CD4-positive, alpha-beta memory T cell (primary cell): ENCODE measurements around the gene CXCL5. TPM values are rescaled to one million over a fixed set of nuclear protein-coding genes. Genes with fewer than 3 reads are reported as not detected.

ENCODE experiments used
- CTCF ChIA-PET: fragments of 350-600 bp; sonication (Branson Sonifier 250); formaldehyde crosslinking; loops from one replicate; lab custom pipeline; 2021; ENCODE audit warnings: inconsistent platforms; ENCODE audit not compliant: partially characterized antibody; lab: Charles Lee
- POLR2A ChIA-PET: fragments of 350-600 bp; sonication (Branson Sonifier 250); formaldehyde crosslinking; loops from one replicate; lab custom pipeline; 2021; ENCODE audit not compliant: partially characterized antibody; lab: Charles Lee
- DNase-seq, 5 donors: peaks; one replicate each; pipeline versions ENCODE4 v3.0.0 to v3.0.0-alpha.2; 2020 to 2022; ENCODE audit warnings: mixed read lengths in 1 of 5
- H3K27ac ChIP-seq: one replicate; pipeline ENCODE4 v1.7.0; 2013; ENCODE audit warnings: low read depth, low read length
- H3K27me3 ChIP-seq: 2 replicates; pipeline ENCODE4 v1.7.0; 2013; ENCODE audit warnings: mild to moderate bottlenecking, low read length, moderate library complexity; ENCODE audit not compliant: insufficient read depth
- H3K36me3 ChIP-seq: 2 replicates; pipeline ENCODE4 v1.7.0; 2013; ENCODE audit warnings: mild to moderate bottlenecking, low read length, moderate library complexity; ENCODE audit not compliant: insufficient read depth
- H3K4me1 ChIP-seq: 2 replicates; pipeline ENCODE4 v1.7.0; 2013; ENCODE audit warnings: mild to moderate bottlenecking, low read length, moderate library complexity; ENCODE audit not compliant: insufficient read depth
- H3K4me3 ChIP-seq, 2 donors: one replicate each; pipeline ENCODE4 v1.7.0; 2013; ENCODE audit warnings: low read length in 2 of 2, mild to moderate bottlenecking in 1 of 2
- H3K9me3 ChIP-seq, 2 donors: one replicate each; pipeline ENCODE4 v1.7.0; 2013; ENCODE audit warnings: low read length in 2 of 2, control low read depth in 1 of 2; ENCODE audit not compliant: control insufficient read depth in 1 of 2
- H3K27ac Mint-ChIP-seq, 7 donors: one replicate each; pipeline ENCODE4 v1.8.0; 2020 to 2021; ENCODE audit warnings: mixed read lengths in 7 of 7, mild to moderate bottlenecking in 6 of 7, inconsistent platforms in 3 of 7, moderate library complexity in 3 of 7
- H3K27me3 Mint-ChIP-seq, 2 donors: one replicate each; pipeline ENCODE4 v1.8.0; 2020 to 2021; ENCODE audit warnings: mixed read lengths in 2 of 2
- H3K36me3 Mint-ChIP-seq, 2 donors: one replicate each; pipeline ENCODE4 v1.8.0; 2020 to 2021; ENCODE audit warnings: mixed read lengths in 2 of 2, inconsistent platforms in 1 of 2, mild to moderate bottlenecking in 1 of 2
- H3K4me1 Mint-ChIP-seq, 4 donors: one replicate each; pipeline ENCODE4 v1.8.0; 2020 to 2021; ENCODE audit warnings: mixed read lengths in 4 of 4, mild to moderate bottlenecking in 1 of 4
- H3K4me3 Mint-ChIP-seq, 8 donors: one replicate each; pipeline ENCODE4 v1.8.0; 2020 to 2021; ENCODE audit warnings: mixed read lengths in 8 of 8, mild to moderate bottlenecking in 7 of 8, moderate library complexity in 6 of 8, inconsistent platforms in 3 of 8
- H3K9me3 Mint-ChIP-seq, 8 donors: one replicate each; pipeline ENCODE4 v1.8.0; 2020 to 2021; ENCODE audit warnings: mixed read lengths in 8 of 8, mild to moderate bottlenecking in 5 of 8, inconsistent platforms in 3 of 8, moderate library complexity in 1 of 8
- intact Hi-C: fragments of 100-400 bp; cut with micrococcal nuclease; formaldehyde crosslinking; loops from one replicate; pipeline ENCODE4 v1.15.1; 2023
- polyA plus RNA-seq, 2 donors: library from polyadenylated mRNA; unstranded; fragments of 300-500 nt; fragmentation: Illumina TruSeq; gene quantifications; one replicate each; pipeline ENCODE4 v1.2.3, GENCODE V29; 2021
- total RNA-seq, 2 experiments: library from RNA; stranded (reverse); gene quantifications; one replicate each; pipeline ENCODE4 v1.2.3, GENCODE V29; 2021

Gene CXCL5
- total and polyA plus RNA-seq, 4 experiments from 2014 or later, result not detected

GRCh38 chr4:74039315-74039763 lies 40.9 kb upstream of the CXCL5 start:
- peak overlapping the region in 1 of 2 donors; percentile 9 for H3K4me3 ChIP-seq

GRCh38 chr4:74038425-74039314 lies 40.2 kb upstream of the CXCL5 start, which contains the start of gene CXCL3:
CXCL3 (minus strand) TSS chr4:74038689; CDS start chr4:74038611, 78 bp downstream.
- intact Hi-C loops, result no loop called here
- CTCF ChIA-PET, result no interaction called here
- H3K4me3 Mint-ChIP-seq, result peak within 1 kb of the TSS; percentile 61 to 84 (median 72)
- Histone ChIP-seq H3K4me1 (no peaks in the 10 kb centered on the region), H3K27ac (no peak within 1 kb of the TSS), H3K27me3 (no peaks in the 10 kb centered on the region), H3K9me3 (no peaks in the 10 kb centered on the region), H3K36me3 (no peaks in the 10 kb centered on the region), H3K4me3 (peak within 1 kb of the TSS; percentile 0 to 9)
- H3K36me3 Mint-ChIP-seq, result no peaks in the 10 kb centered on the region
- peaks cover 6 to 14% (median 11%) of the 10 kb centered on the region in 4 donors for H3K4me1 Mint-ChIP-seq
- peaks cover 30 to 32% of the 10 kb centered on the region in 2 donors for H3K27me3 Mint-ChIP-seq
- H3K9me3 Mint-ChIP-seq, result peaks cover 0 to 7% (median 0%) of the 10 kb centered on the region in 8 donors
- DNase-seq, result no peak
- H3K27ac Mint-ChIP-seq, result no peak within 1 kb of the TSS
- POLR2A ChIA-PET, result no interaction called here

More at GRCh38 chr4:74039315-74039763, 40.9 kb upstream of the CXCL5 start:
- ChIA-PET CTCF (no interaction called here), POLR2A (no interaction called here)
- Histone ChIP-seq H3K27ac (no peak overlapping the region), H3K4me1 (no peaks in the 10 kb centered on the region), H3K27me3 (no peaks in the 10 kb centered on the region), H3K36me3 (no peaks in the 10 kb centered on the region), H3K9me3 (no peaks in the 10 kb centered on the region)
- Mint-ChIP-seq H3K9me3 (peaks cover 0 to 7% (median 0%) of the 10 kb centered on the region in 8 donors), H3K27me3 (peaks cover 30 to 32% of the 10 kb centered on the region in 2 donors), H3K27ac (no peak overlapping the region), H3K4me1 (peaks cover 6 to 14% (median 11%) of the 10 kb centered on the region in 4 donors), H3K36me3 (no peaks in the 10 kb centered on the region), H3K4me3 (peak overlapping the region; percentile 14 to 75 (median 62))
- intact Hi-C loops, result no loop called here
- no peak for DNase-seq

DNA sequence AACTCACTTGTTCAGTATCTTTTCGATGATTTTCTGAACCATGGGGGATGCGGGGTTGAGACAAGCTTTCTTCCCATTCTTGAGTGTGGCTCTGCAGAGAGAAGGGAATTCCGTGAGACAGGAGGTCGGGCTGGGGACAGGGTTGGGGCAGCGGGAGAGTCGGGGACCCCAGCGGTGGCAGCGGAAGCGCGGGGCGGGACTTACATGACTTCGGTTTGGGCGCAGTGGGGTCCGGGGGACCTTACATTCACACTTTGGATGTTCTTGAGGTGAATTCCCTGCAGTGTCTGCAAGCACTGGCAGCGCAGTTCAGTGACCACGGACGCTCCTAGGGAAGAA lies 39.6 kb upstream of the CXCL5 start:
- Histone ChIP-seq H3K27me3 (no peaks in the 10 kb centered on the region), H3K36me3 (no peaks in the 10 kb centered on the region), H3K27ac (no peak overlapping the region), H3K4me3 (no peak overlapping the region), H3K9me3 (no peaks in the 10 kb centered on the region), H3K4me1 (no peaks in the 10 kb centered on the region)
- no peaks in the 10 kb centered on the region for H3K36me3 Mint-ChIP-seq
- ChIA-PET POLR2A (no interaction called here), CTCF (no interaction called here)
- peaks cover 29 to 30% of the 10 kb centered on the region in 2 donors for H3K27me3 Mint-ChIP-seq
- H3K27ac Mint-ChIP-seq, result no peak overlapping the region
- peak overlapping the region; percentile 61 to 84 (median 72) for H3K4me3 Mint-ChIP-seq
- intact Hi-C loops, result no loop called here
- peaks cover 6 to 14% (median 11%) of the 10 kb centered on the region in 4 donors for H3K4me1 Mint-ChIP-seq
- H3K9me3 Mint-ChIP-seq, result peaks cover 0 to 7% (median 0%) of the 10 kb centered on the region in 8 donors
- no peak for DNase-seq

DNA sequence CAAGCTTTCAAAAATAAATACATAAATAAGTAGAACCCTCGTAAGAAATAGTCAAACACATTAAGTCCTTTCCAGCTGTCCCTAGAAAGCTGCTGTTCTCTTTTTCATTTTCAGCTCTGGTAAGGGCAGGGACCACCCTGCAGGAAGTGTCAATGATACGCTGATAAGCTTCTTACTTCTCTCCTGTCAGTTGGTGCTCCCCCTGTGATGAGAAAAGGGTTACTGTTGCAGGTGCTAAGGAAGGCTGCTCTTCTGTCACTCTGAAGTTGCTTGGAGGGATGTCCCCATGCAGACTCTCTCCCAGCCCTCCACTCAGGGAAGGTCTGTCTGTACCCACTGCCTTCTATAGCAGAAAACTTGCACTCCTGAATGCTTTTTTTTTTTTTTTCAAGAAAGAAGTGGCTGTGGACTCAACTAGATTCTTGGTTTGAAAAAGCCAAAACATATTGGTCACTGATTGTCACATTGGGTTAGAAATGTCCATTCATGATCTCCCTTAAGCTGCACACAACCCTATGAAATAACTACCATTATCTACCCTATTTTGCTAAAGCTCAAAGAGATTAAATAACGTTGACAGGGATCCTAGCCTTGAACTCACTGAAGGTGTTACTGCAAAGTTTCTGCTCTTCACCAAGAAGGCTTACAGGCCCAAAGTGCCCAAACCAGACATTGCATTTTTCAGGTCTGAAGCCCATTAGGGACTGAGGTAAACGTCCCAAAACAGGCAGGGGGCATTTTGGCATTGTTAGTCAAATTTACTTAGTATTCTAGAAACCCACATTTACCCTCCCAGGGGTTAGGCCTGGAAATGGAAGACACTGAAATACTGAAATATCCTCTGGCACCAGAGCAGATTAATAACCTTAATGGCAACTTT lies 38.8 kb upstream of the CXCL5 start:
- no peak for DNase-seq
- H3K4me1 Mint-ChIP-seq, result peaks cover 6 to 14% (median 11%) of the 10 kb centered on the region in 4 donors
- no peaks in the 10 kb centered on the region for H3K36me3 Mint-ChIP-seq
- intact Hi-C loops, result no loop called here
- Histone ChIP-seq H3K9me3 (no peaks in the 10 kb centered on the region), H3K27me3 (no peaks in the 10 kb centered on the region), H3K36me3 (no peaks in the 10 kb centered on the region), H3K4me3 (no peak overlapping the region), H3K4me1 (no peaks in the 10 kb centered on the region), H3K27ac (no peak overlapping the region)
- POLR2A ChIA-PET, result no interaction called here
- no peak overlapping the region for H3K27ac Mint-ChIP-seq
- peaks cover 0 to 7% (median 0%) of the 10 kb centered on the region in 8 donors for H3K9me3 Mint-ChIP-seq
- peak overlapping the region in 4 of 8 donors; percentile 61 to 84 (median 71) for H3K4me3 Mint-ChIP-seq
- peaks cover 29 to 30% of the 10 kb centered on the region in 2 donors for H3K27me3 Mint-ChIP-seq
- CTCF ChIA-PET, result interaction anchor here (0.7 kb wide), 1 partner anchor 1736 kb away, joined by 3 read pairs; no protein-coding TSS in a partner anchor

DNA sequence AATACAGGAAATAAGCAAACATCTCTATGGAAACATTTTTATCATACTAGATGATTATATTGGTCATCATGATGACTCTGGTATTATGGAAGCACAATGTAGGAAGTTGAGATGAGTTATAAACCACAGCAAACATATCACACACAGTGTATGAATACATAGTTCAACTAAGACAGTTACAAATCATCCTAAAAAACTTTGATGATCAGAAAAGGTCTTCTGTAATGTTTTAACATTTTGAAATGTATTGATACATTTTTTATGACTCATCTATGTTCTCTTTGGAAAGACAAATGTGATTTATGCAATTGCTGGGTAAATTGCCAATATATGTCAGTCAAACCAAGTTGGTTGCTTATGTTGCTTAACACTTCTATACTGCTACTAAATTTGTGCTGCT lies 35.3 kb upstream of the CXCL5 start:
- Histone ChIP-seq H3K4me1 (no peaks in the 10 kb centered on the region), H3K27ac (no peak overlapping the region), H3K4me3 (no peak overlapping the region), H3K9me3 (no peaks in the 10 kb centered on the region), H3K36me3 (no peaks in the 10 kb centered on the region), H3K27me3 (no peaks in the 10 kb centered on the region)
- CTCF ChIA-PET, result no interaction called here
- peaks cover 2 to 6% (median 5%) of the 10 kb centered on the region in 4 donors for H3K4me1 Mint-ChIP-seq
- no peaks in the 10 kb centered on the region for H3K36me3 Mint-ChIP-seq
- H3K4me3 Mint-ChIP-seq, result no peak overlapping the region
- H3K27ac Mint-ChIP-seq, result no peak overlapping the region
- POLR2A ChIA-PET, result no interaction called here
- peaks cover 0 to 3% (median 0%) of the 10 kb centered on the region in 8 donors for H3K9me3 Mint-ChIP-seq
- no peak for DNase-seq
- peaks cover 12 to 13% of the 10 kb centered on the region in 2 donors for H3K27me3 Mint-ChIP-seq
- intact Hi-C loops, result no loop called here

GRCh38 chr4:74032064-74032463 lies 33.6 kb upstream of the CXCL5 start:
- no peaks in the 10 kb centered on the region for H3K4me1 ChIP-seq
- intact Hi-C loops, result no loop called here
- no peaks in the 10 kb centered on the region for H3K27me3 ChIP-seq
- no peak overlapping the region for H3K4me3 ChIP-seq
- DNase-seq, result no peak
- Mint-ChIP-seq H3K27me3 (peaks cover 2 to 3% of the 10 kb centered on the region in 2 donors), H3K4me1 (no peaks in the 10 kb centered on the region), H3K36me3 (no peaks in the 10 kb centered on the region), H3K27ac (no peak overlapping the region), H3K4me3 (no peak overlapping the region), H3K9me3 (peaks cover 0 to 4% (median 0%) of the 10 kb centered on the region in 8 donors)
- ChIA-PET POLR2A (no interaction called here), CTCF (no interaction called here)
- no peaks in the 10 kb centered on the region for H3K36me3 ChIP-seq
- H3K27ac ChIP-seq, result no peak overlapping the region
- no peaks in the 10 kb centered on the region for H3K9me3 ChIP-seq

- no peaks in the 10 kb centered on the region for H3K36me3 Mint-ChIP-seq
- Histone ChIP-seq H3K36me3 (no peaks in the 10 kb centered on the region), H3K27me3 (no peaks in the 10 kb centered on the region), H3K4me1 (no peaks in the 10 kb centered on the region), H3K9me3 (no peaks in the 10 kb centered on the region), H3K27ac (no peak overlapping the region), H3K4me3 (no peak overlapping the region)
- H3K9me3 Mint-ChIP-seq, result peaks cover 0 to 4% (median 0%) of the 10 kb centered on the region in 8 donors
- no peaks in the 10 kb centered on the region for H3K4me1 Mint-ChIP-seq
- H3K27ac Mint-ChIP-seq, result no peak overlapping the region
- ChIA-PET POLR2A (no interaction called here), CTCF (no interaction called here)
- intact Hi-C loops, result no loop called here
- H3K4me3 Mint-ChIP-seq, result no peak overlapping the region
- peaks cover 2% of the 10 kb centered on the region in 2 donors for H3K27me3 Mint-ChIP-seq
- DNase-seq, result no peak
These were observed 33.1 kb upstream of the CXCL5 start for GRCh38 chr4:74031576-74031975.
